Stimulated activated CD8-positive, alpha-beta memory T cell treated with anti-CD3 and anti-CD28 coated beads, Interleukin-4, amount 100 ng/mL, for 1 hour (primary cell): ENCODE data around the gene RANBP17.

Experiments used
- DNase-seq, 2 donors: peaks; one replicate each; pipeline ENCODE4 v3.0.0-alpha.2; 2020; ENCODE audit warnings: low read depth in 2 of 2, low spot score in 1 of 2

The RANBP17 gene

GRCh38 chr5:171314728-171315385, 453.0 kb downstream of the RANBP17 start:
- no peak for DNase-seq

GRCh38 chr5:171315386-171315891, 453.6 kb downstream of the RANBP17 start:
- no peak for DNase-seq

GRCh38 chr5:171315925-171316257, 454.1 kb downstream of the RANBP17 start:
- no peak for DNase-seq

GRCh38 chr5:171316258-171317121, 454.7 kb downstream of the RANBP17 start:
- no peak for DNase-seq

- DNase-seq: no peak
These were observed 455.4 kb downstream of the RANBP17 start for GRCh38 chr5:171317230-171317629.

GRCh38 chr5:171318026-171318425, 456.2 kb downstream of the RANBP17 start:
- no peak for DNase-seq

- DNase-seq: no peak
These were observed 459.6 kb downstream of the RANBP17 start for GRCh38 chr5:171321447-171321846.

- DNase-seq: no peak
These were observed 460.7 kb downstream of the RANBP17 start for GRCh38 chr5:171322527-171322926.

GRCh38 chr5:171323007-171323406, 461.2 kb downstream of the RANBP17 start:
- no peak for DNase-seq

- no peak for DNase-seq
These were observed 462.2 kb downstream of the RANBP17 start for GRCh38 chr5:171323806-171324632.

- DNase-seq: no peak
These were observed 468.2 kb downstream of the RANBP17 start for GRCh38 chr5:171330021-171330420.

GRCh38 chr5:171335616-171336015, 473.8 kb downstream of the RANBP17 start:
- no peak for DNase-seq

- DNase-seq: no peak
These were observed 474.8 kb downstream of the RANBP17 start for GRCh38 chr5:171336521-171337209.

- no peak for DNase-seq
These were observed 475.4 kb downstream of the RANBP17 start for GRCh38 chr5:171337210-171337569.

- DNase-seq: no peak
These were observed 478.2 kb downstream of the RANBP17 start for GRCh38 chr5:171340042-171340441.

- DNase-seq: no peak
These were observed 478.7 kb downstream of the RANBP17 start for GRCh38 chr5:171340491-171340890.

- DNase-seq: no peak
These were observed 480.7 kb downstream of the RANBP17 start for GRCh38 chr5:171342362-171343111.

- no peak for DNase-seq
These were observed 483.3 kb downstream of the RANBP17 start for GRCh38 chr5:171344936-171345608.
